ENCODE data around the gene LDLRAD3.
A peak's percentile ranks its signal among the peaks of the same experiment; 100 is the strongest.

LDLRAD3 gene

DNA sequence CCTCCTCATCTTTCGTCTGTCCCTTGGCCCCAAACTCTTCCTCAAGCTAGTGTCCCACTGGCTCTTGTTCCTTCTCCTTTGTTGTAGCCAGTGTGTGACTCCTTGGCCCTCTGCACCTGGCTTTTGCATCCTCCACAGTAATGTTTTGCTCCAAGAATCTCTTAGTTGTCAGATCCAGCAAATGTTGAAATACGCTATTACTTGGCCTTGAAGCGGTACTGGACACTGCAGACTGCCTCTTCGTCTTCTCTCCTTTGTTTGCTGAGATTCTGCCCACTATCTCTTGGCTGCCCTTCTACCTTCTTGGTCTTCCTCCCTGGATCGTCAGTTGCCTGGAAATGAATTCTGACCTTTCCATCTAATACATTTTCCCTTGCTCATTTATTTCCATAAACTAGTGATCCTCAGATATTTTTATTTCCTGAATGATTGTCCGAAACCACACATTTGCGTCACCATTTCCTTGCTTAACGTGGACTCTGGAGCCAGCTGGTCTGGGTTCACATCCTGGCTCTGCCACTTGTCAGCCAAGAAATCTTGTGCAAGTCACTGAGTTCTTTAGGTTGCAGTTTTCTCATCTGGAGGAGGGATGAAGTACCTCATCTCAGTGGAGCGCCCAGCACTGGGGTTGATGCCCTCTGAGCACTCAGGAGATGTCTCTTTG is 113.6 kb downstream of the LDLRAD3 start:
- H3K9ac ChIP-seq (ENCODE audit: low read depth, low read length), result peak overlapping the region; percentile 37
- H3K4me2 ChIP-seq (ENCODE audit: low read length), result peak overlapping the region; percentile 34
- H3K36me3 ChIP-seq (ENCODE audit: insufficient read depth, low read length), result no peaks in the 10 kb centered on the region
- no peaks in the 10 kb centered on the region for H3K9me3 ChIP-seq (replicated peaks; ENCODE audit: low read length)
- H3K4me3 ChIP-seq (ENCODE audit: low read length), result no peak overlapping the region
- H3K27me3 ChIP-seq (ENCODE audit: control insufficient read depth, insufficient read depth, low read length), result no peaks in the 10 kb centered on the region
- H3K4me1 ChIP-seq (ENCODE audit: control insufficient read depth, insufficient read depth, low read length), result peaks cover 23% of the 10 kb centered on the region

DNA sequence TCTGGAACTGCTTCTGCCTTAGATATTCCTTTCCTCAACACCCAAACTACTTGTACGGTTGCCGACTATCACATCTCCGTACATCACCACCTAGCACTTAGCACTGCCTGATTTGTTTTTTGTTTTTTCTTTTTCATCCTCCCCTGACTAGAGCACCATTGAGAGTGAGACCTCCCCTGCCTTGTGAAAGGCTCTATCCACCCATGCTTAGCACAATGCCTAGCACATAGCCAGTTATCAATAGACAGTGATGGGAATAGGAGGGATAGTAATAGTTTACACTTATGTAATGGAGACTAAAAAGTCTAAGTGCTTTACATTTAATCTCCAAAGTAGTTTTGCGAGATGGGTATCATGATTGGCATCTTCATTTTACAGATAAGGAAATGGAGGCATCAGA is 115.8 kb downstream of the LDLRAD3 start:
- H3K36me3 ChIP-seq (ENCODE audit: insufficient read depth, low read length), result no peaks in the 10 kb centered on the region

DNA sequence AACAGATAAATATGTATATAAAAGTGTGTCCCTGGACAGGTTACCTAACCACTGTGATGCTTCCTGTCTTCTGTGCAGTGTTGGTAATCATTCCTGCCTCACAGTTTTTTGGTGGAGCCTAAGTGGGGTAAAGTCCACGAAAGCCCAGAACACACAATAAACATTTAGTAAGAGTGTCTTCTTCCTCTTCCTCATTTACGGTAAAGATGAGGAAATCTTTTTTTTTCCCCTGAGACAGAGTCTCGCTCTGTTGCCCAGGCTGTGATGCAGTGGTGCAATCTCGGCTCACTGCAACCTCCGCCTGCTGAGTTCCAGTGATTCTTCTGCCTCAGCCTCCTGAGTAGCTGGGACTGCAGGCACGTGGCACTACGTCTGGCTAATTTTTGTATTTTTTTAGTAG is 117.1 kb downstream of the LDLRAD3 start:
- Histone ChIP-seq H3K36me3 (ENCODE audit: insufficient read depth, low read length) (no peaks in the 10 kb centered on the region), H3K4me2 (ENCODE audit: low read length) (no peak overlapping the region), H3K9me3 (replicated peaks; ENCODE audit: low read length) (no peaks in the 10 kb centered on the region), H3K27me3 (ENCODE audit: control insufficient read depth, insufficient read depth, low read length) (no peaks in the 10 kb centered on the region), H3K9ac (ENCODE audit: low read depth, low read length) (no peak overlapping the region), H3K4me1 (ENCODE audit: control insufficient read depth, insufficient read depth, low read length) (peaks cover 23% of the 10 kb centered on the region), H3K4me3 (ENCODE audit: low read length) (no peak overlapping the region)

More for the DNA sequence above, 115.8 kb downstream of the LDLRAD3 start:
- Histone ChIP-seq H3K4me3 (ENCODE audit: low read length) (no peak overlapping the region), H3K9me3 (replicated peaks; ENCODE audit: low read length) (no peaks in the 10 kb centered on the region), H3K4me2 (ENCODE audit: low read length) (no peak overlapping the region), H3K9ac (ENCODE audit: low read depth, low read length) (no peak overlapping the region), H3K4me1 (ENCODE audit: control insufficient read depth, insufficient read depth, low read length) (peaks cover 23% of the 10 kb centered on the region), H3K27me3 (ENCODE audit: control insufficient read depth, insufficient read depth, low read length) (no peaks in the 10 kb centered on the region)

DNA sequence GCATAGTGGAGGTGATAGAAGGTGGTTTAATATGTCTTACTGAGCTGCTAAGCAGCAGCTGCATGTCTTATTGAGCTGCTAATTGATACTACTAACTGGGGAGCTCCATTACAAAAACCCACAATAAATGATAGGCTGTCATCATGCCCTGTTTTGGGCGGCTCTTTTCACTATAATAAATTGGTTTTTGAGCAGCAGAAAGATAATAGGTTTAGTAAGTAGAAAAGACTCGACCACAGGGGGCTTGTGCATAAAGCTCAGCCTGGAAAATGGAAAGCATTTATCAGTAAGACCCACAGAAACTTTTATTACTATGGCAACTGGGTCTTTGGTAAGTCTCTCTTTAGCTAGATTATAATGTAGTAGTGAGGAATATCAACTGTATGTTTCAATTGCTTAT is 117.6 kb downstream of the LDLRAD3 start:
- Histone ChIP-seq H3K4me1 (ENCODE audit: control insufficient read depth, insufficient read depth, low read length) (peaks cover 20% of the 10 kb centered on the region), H3K36me3 (ENCODE audit: insufficient read depth, low read length) (no peaks in the 10 kb centered on the region), H3K4me3 (ENCODE audit: low read length) (no peak overlapping the region), H3K27me3 (ENCODE audit: control insufficient read depth, insufficient read depth, low read length) (no peaks in the 10 kb centered on the region), H3K9ac (ENCODE audit: low read depth, low read length) (no peak overlapping the region), H3K9me3 (replicated peaks; ENCODE audit: low read length) (no peaks in the 10 kb centered on the region), H3K4me2 (ENCODE audit: low read length) (no peak overlapping the region)

DNA sequence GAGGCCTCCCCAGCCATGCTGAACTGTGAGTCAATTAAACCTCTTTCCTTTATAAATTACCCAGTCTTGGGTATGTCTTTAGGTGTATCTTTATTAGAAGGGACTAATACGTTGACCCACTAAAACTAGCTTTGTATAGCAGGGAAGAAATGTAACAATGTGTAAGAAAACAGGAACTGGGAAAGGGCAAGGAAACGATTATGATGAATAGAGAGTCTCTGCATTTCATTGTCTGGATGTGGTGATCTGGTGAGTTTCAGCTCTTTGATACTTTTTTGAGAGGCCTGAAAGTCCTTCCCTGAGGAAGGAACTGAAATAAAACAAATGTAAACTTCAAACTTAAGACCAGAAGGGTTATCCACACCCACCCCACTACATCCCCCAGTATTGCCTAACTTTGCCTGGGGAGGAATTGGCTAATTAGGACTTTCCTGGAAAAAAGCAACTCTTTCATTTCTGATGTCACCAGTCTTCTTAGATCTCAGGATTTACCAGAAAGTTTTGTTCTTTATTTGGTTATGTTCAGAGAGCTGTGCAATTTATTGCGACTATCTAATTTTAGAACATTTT is 119.0 kb downstream of the LDLRAD3 start:
- no peak overlapping the region for H3K4me2 ChIP-seq (ENCODE audit: low read length)
- no peaks in the 10 kb centered on the region for H3K9me3 ChIP-seq (replicated peaks; ENCODE audit: low read length)
- H3K36me3 ChIP-seq (ENCODE audit: insufficient read depth, low read length), result no peaks in the 10 kb centered on the region
- no peak overlapping the region for H3K4me3 ChIP-seq (ENCODE audit: low read length)
- peaks cover 6% of the 10 kb centered on the region for H3K4me1 ChIP-seq (ENCODE audit: control insufficient read depth, insufficient read depth, low read length)
- H3K27me3 ChIP-seq (ENCODE audit: control insufficient read depth, insufficient read depth, low read length), result no peaks in the 10 kb centered on the region
- no peak overlapping the region for H3K9ac ChIP-seq (ENCODE audit: low read depth, low read length)

DNA sequence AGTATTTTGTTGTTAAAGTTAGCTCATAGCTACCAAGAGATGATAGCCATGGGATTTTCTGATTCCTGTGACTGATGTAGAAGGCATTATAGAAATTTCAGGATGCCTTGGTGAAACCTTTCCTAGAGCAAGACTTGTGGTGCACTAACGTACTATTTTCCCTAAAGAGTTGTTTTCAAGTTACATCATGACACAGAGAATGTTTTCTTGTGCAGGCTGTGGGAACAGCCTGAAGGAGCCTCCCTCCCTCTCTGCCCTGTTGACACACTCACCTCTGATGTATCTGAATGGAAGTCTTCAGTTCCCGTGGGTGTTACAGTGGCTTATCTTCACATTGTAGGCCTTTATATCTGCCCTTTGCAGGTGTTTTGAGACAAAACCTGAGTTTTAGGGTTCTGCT is 121.6 kb downstream of the LDLRAD3 start:
- H3K9me3 ChIP-seq (replicated peaks; ENCODE audit: low read length), result no peaks in the 10 kb centered on the region
- no peak overlapping the region for H3K9ac ChIP-seq (ENCODE audit: low read depth, low read length)
- H3K4me3 ChIP-seq (ENCODE audit: low read length), result no peak overlapping the region
- H3K4me2 ChIP-seq (ENCODE audit: low read length), result no peak overlapping the region
- no peaks in the 10 kb centered on the region for H3K4me1 ChIP-seq (ENCODE audit: control insufficient read depth, insufficient read depth, low read length)
- H3K27me3 ChIP-seq (ENCODE audit: control insufficient read depth, insufficient read depth, low read length), result no peaks in the 10 kb centered on the region
- H3K36me3 ChIP-seq (ENCODE audit: insufficient read depth, low read length), result no peaks in the 10 kb centered on the region

DNA sequence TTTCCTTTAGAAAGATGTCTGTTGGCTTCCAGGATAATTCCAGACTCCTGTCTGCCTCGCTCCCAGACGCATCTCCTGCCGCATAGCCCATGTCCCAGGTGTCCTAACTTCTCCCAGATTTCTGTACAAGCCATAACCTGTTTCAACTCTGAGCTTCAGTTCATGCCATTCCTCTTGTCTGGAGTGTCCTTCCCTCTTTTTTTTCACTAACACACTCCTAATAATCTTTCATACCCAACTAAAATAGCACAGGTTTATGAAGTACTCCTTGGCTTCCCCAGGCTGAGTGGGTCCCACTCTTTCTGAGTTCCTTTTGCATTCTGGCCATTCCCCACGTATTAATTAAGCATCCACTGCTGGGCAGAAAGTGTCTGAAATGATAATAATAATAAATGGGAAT is 123.0 kb downstream of the LDLRAD3 start:
- Histone ChIP-seq H3K36me3 (ENCODE audit: insufficient read depth, low read length) (no peaks in the 10 kb centered on the region), H3K9me3 (replicated peaks; ENCODE audit: low read length) (no peaks in the 10 kb centered on the region), H3K4me1 (ENCODE audit: control insufficient read depth, insufficient read depth, low read length) (no peaks in the 10 kb centered on the region), H3K4me3 (ENCODE audit: low read length) (no peak overlapping the region), H3K27me3 (ENCODE audit: control insufficient read depth, insufficient read depth, low read length) (no peaks in the 10 kb centered on the region), H3K9ac (ENCODE audit: low read depth, low read length) (no peak overlapping the region), H3K4me2 (ENCODE audit: low read length) (no peak overlapping the region)

DNA sequence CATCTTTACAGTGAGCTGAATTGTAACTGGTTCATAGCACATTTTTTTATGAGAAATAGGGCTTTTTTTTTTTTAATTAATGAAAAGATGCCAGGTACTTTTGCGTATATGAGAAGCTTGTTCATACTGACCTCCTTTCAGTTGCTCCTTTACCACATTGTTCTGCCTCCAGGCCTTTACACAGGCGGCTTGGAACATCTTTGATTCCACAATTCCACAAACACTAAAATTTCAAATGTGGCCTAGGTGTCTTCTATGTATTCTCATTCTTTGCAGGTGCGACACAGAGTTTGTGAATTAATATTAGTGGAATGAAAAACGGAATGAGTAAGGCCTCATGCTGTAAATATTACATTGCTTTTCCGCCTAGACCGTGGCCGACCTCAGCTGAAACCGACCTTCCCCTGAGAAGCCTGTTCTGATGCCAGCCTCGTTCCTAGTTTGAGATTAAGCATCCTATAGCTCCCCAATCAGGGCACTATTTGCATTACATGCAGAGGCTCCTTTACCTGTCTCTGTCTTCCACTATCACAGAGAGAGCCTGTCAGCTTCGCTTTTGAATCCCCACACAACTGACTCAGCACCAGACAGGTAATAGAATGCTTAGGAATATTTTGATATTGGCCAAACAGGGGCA is 125.8 kb downstream of the LDLRAD3 start:
- H3K36me3 ChIP-seq (ENCODE audit: insufficient read depth, low read length), result no peaks in the 10 kb centered on the region
- H3K9ac ChIP-seq (ENCODE audit: low read depth, low read length), result no peak overlapping the region
- H3K4me3 ChIP-seq (ENCODE audit: low read length), result no peak overlapping the region
- H3K27me3 ChIP-seq (ENCODE audit: control insufficient read depth, insufficient read depth, low read length), result no peaks in the 10 kb centered on the region
- no peaks in the 10 kb centered on the region for H3K9me3 ChIP-seq (replicated peaks; ENCODE audit: low read length)
- no peak overlapping the region for H3K4me2 ChIP-seq (ENCODE audit: low read length)
- H3K4me1 ChIP-seq (ENCODE audit: control insufficient read depth, insufficient read depth, low read length), result peaks cover 28% of the 10 kb centered on the region

DNA sequence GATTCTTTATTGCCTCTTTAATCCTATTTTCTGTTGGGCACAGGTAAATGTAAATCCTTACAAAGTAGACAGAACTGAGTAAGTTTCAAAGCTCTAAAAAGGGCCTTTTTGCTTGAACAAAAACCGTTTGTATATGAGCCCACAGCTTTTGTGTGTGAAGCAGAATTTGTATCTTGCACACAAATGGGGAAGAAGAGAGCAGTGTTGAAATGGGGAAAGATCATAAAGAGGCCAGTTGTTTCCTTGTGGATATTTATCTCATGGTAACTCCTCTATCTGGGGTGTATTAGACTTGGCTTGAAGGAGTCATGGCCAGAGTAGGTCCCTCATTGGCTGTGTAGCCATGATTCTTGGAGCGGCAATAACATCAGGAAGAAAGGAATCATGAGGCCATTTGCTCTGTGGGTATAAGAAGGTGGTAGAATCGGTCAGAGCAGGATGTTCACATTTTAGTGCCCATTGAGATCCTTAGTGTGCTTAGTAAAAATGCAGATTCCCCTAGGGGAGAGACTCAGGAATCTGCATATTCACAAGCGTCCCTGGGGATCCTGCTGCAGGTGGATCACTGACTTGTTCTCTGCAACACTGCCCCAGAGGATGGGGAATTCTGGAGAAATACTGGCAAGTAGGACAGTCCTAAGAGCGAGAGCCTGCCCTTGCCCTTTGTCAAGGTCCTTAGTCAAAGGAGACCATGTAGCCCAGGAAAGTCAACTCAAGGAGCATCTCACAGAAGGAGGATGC is 126.5 kb downstream of the LDLRAD3 start:
- Histone ChIP-seq H3K4me3 (ENCODE audit: low read length) (no peak overlapping the region), H3K4me2 (ENCODE audit: low read length) (no peak overlapping the region)

DNA sequence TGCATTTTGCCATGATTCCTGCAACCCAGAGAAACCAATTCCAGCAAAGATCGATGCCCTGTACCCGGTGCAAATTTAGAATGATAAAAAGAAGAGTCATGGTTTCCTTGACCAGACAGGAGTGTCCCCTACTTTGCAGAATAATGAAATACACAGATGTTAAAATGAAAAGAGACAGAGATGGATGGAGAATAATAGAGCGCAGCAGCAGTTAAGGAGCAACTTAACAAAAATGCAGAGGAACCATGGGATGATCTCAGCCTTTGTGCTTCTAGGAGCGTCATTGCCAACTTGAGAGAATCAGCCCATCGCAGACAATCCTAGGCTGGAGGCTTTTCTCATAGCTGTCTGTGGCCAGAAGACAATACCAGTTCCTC is 127.1 kb downstream of the LDLRAD3 start:
- Histone ChIP-seq H3K9me3 (replicated peaks; ENCODE audit: low read length) (no peaks in the 10 kb centered on the region), H3K27me3 (ENCODE audit: control insufficient read depth, insufficient read depth, low read length) (no peaks in the 10 kb centered on the region), H3K4me1 (ENCODE audit: control insufficient read depth, insufficient read depth, low read length) (peaks cover 40% of the 10 kb centered on the region), H3K4me2 (ENCODE audit: low read length) (no peak overlapping the region), H3K9ac (ENCODE audit: low read depth, low read length) (no peak overlapping the region), H3K4me3 (ENCODE audit: low read length) (no peak overlapping the region), H3K36me3 (ENCODE audit: insufficient read depth, low read length) (no peaks in the 10 kb centered on the region)

More for the DNA sequence above, 126.5 kb downstream of the LDLRAD3 start:
- Histone ChIP-seq H3K9ac (ENCODE audit: low read depth, low read length) (no peak overlapping the region), H3K36me3 (ENCODE audit: insufficient read depth, low read length) (no peaks in the 10 kb centered on the region), H3K27me3 (ENCODE audit: control insufficient read depth, insufficient read depth, low read length) (no peaks in the 10 kb centered on the region), H3K4me1 (ENCODE audit: control insufficient read depth, insufficient read depth, low read length) (peaks cover 35% of the 10 kb centered on the region), H3K9me3 (replicated peaks; ENCODE audit: low read length) (no peaks in the 10 kb centered on the region)

DNA sequence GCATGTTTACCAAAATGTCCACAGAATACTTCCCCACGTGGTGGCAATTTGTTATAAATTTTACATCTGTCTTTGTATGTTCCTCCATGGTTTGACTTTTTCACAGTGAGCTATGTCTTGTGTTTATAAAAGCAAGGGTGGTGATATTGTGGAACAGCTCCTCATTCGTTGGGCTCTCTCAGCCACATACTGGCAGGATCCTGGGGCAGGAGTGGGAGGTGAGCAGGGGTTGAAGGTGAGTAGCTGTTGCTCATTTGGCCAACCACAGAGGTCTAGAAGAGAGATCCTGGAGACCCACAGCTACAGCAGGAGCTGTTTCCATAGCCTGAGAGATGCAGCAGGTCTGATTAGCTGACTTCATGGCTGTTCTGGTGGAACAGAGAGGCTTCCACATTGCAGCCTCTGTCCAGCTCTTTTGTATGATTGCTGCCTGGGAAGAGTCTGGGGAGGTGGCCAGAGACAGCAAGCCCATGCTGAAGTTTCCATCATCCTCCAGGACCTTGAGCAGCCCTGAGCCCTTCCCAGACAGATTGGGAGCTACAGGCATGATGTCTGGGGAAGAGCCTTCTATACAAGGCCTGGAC is 128.1 kb downstream of the LDLRAD3 start:
- Histone ChIP-seq H3K9ac (ENCODE audit: low read depth, low read length) (no peak overlapping the region), H3K4me2 (ENCODE audit: low read length) (no peak overlapping the region), H3K4me3 (ENCODE audit: low read length) (no peak overlapping the region), H3K27me3 (ENCODE audit: control insufficient read depth, insufficient read depth, low read length) (no peaks in the 10 kb centered on the region), H3K36me3 (ENCODE audit: insufficient read depth, low read length) (no peaks in the 10 kb centered on the region), H3K9me3 (replicated peaks; ENCODE audit: low read length) (no peaks in the 10 kb centered on the region), H3K4me1 (ENCODE audit: control insufficient read depth, insufficient read depth, low read length) (peaks cover 41% of the 10 kb centered on the region)
